Adipocyte (in vitro differentiated cells): ENCODE data around the gene ATP2A1.

Experiments
- DNase-seq: peaks from one replicate; pipeline ENCODE4 v3.0.0-alpha.2; 2015; ENCODE audit warnings: low read depth
- H3K27me3 ChIP-seq: replicated peaks from 2 replicates; pipeline ENCODE4 v1.7.0; 2013; ENCODE audit warnings: mild to moderate bottlenecking, low read length, moderate library complexity; ENCODE audit not compliant: control insufficient read depth, insufficient read depth
- H3K36me3 ChIP-seq: 2 replicates; pipeline ENCODE4 v1.7.0; 2013; ENCODE audit warnings: low read length, mild to moderate bottlenecking, moderate library complexity; ENCODE audit not compliant: control insufficient read depth, insufficient read depth, severe bottlenecking
- H3K4me1 ChIP-seq: 2 replicates; pipeline ENCODE4 v1.7.0; 2013; ENCODE audit warnings: mild to moderate bottlenecking, low read length, moderate library complexity; ENCODE audit not compliant: control insufficient read depth, insufficient read depth
- H3K4me3 ChIP-seq: 2 replicates; pipeline ENCODE4 v1.7.0; 2013; ENCODE audit warnings: mild to moderate bottlenecking, low read length, moderate library complexity
- H3K9ac ChIP-seq: 2 replicates; pipeline ENCODE4 v1.7.0; 2013; ENCODE audit warnings: mild to moderate bottlenecking, low read length, moderate library complexity
- H3K9me3 ChIP-seq: 2 replicates; pipeline ENCODE4 v1.7.0; 2013; ENCODE audit warnings: mild to moderate bottlenecking, low read length, moderate library complexity; ENCODE audit not compliant: control insufficient read depth

ATP2A1 gene

DNA sequence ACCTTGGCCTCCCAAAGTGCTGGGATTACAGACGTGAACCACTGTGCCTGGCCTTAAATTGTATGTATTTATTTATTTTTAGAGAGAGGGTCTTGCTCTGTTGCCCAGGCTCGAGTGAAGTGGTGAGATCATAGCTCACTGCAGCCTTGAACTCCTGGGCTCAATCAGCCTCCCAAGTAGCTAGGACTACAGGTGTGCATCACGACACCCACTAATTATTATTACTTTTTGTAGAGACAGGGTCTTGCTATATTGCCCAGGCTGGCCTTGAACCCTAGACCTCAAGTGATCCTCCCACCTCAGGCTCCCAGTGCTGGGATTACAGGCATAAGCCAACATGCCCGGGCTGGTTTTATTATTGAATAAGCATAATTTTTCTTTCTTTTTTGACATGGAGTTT lies 68.4 kb downstream of the ATP2A1 start:
- no peaks in the 10 kb centered on the region for H3K27me3 ChIP-seq
- no peaks in the 10 kb centered on the region for H3K36me3 ChIP-seq
- no peak overlapping the region for H3K4me3 ChIP-seq
- H3K9ac ChIP-seq: no peak overlapping the region
- H3K4me1 ChIP-seq: peaks cover 12% of the 10 kb centered on the region
- no peak for DNase-seq
- H3K9me3 ChIP-seq: no peaks in the 10 kb centered on the region

DNA sequence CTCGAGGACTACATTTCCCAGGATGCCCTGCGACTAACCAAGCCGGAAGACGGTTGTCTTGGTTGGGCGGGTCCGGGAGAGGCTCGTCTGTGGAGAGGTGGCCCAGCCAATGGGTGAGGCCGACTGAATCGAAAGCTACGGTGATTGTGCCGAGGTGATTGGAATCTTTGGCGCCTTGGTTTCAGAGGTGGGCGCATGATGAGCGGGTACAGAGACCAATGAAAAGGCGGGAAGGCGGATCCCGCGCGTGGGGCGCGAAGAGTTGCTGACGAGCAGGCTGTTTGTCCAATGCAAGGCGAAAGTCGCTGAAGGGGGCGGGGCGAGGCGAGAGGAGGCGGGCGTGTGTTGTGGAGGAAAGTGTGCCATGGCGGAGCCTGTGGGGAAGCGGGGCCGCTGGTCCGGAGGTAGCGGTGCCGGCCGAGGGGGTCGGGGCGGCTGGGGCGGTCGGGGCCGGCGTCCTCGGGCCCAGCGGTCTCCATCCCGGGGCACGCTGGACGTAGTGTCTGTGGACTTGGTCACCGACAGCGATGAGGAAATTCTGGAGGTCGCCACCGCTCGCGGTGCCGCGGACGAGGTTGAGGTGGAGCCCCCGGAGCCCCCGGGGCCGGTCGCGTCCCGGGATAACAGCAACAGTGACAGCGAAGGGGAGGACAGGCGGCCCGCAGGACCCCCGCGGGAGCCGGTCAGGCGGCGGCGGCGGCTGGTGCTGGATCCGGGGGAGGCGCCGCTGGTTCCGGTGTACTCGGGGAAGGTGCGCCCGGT lies 72.5 kb downstream of the ATP2A1 start, which contains the start of gene NFATC2IP:
Gene NFATC2IP, plus strand, starts transcription at position 290 of the 762 bp plus-strand sequence. Its CDS starts 75 bp downstream, at position 365.
- peak within 1 kb of the TSS; percentile 89 for H3K9ac ChIP-seq
- DNase-seq: peak; percentile 100
- no peaks in the 10 kb centered on the region for H3K9me3 ChIP-seq
- H3K4me1 ChIP-seq: peaks cover 9% of the 10 kb centered on the region
- H3K27me3 ChIP-seq: no peaks in the 10 kb centered on the region
- H3K4me3 ChIP-seq: peak within 1 kb of the TSS; percentile 92
- peaks cover 20% of the 10 kb centered on the region for H3K36me3 ChIP-seq

GRCh38 chr16:28951410-28951943 lies 73.2 kb downstream of the ATP2A1 start:
- H3K9me3 ChIP-seq: no peaks in the 10 kb centered on the region
- H3K36me3 ChIP-seq: peaks cover 26% of the 10 kb centered on the region
- peak overlapping the region; percentile 92 for H3K4me3 ChIP-seq
- H3K27me3 ChIP-seq: no peaks in the 10 kb centered on the region
- peaks cover 8% of the 10 kb centered on the region for H3K4me1 ChIP-seq
- H3K9ac ChIP-seq: peak overlapping the region; percentile 89
- DNase-seq: no peak
